Glomerular endothelial cell (primary cell): ENCODE data around the gene P4HTM. TPM values are rescaled to one million over a fixed set of nuclear protein-coding genes. Genes with fewer than 3 reads are reported as not detected.
"Not testable (repeated sequence)": the region's sequence is repeated elsewhere in the genome, so short reads cannot be mapped to it uniquely, and the experiment has no call there.

Source experiments
- DNase-seq: peaks from one replicate; pipeline ENCODE4 v3.0.0-alpha.2; 2011; ENCODE audit warnings: low read depth, low spot score; ENCODE audit errors: extremely low read depth
- total RNA-seq: library from RNA; depleted of rRNA; stranded (reverse); fragments of >200 nt; gene quantifications from 2 replicates; pipeline ENCODE4 v1.2.3, GENCODE V29; 2015

P4HTM gene
- total RNA-seq, 1 donor from 2014 or later = 42.2 TPM

- peak; percentile 85 for DNase-seq
These were observed 17.2 kb downstream of the P4HTM start, which contains the start of gene WDR6 for GRCh38 chr3:49007068-49007770. WDR6 (plus strand) TSS chr3:49007391; CDS start chr3:49007432, 41 bp downstream.

- DNase-seq = no peak
These were observed 17.9 kb downstream of the P4HTM start for GRCh38 chr3:49007771-49008528.

- not testable (repeated sequence) for DNase-seq
These were observed 18.6 kb downstream of the P4HTM start for GRCh38 chr3:49008627-49009026.

- DNase-seq = no peak
These were observed 19.4 kb downstream of the P4HTM start for GRCh38 chr3:49009396-49009795.

- no peak for DNase-seq
These were observed 22.5 kb downstream of the P4HTM start for GRCh38 chr3:49012441-49013017.

- no peak for DNase-seq
These were observed 23.2 kb downstream of the P4HTM start for GRCh38 chr3:49013113-49013737.

- no peak for DNase-seq
These were observed 24.0 kb downstream of the P4HTM start for GRCh38 chr3:49013738-49014660.

GRCh38 chr3:49015072-49015471 lies 25.0 kb downstream of the P4HTM start:
- no peak for DNase-seq

GRCh38 chr3:49015765-49016164 lies 25.7 kb downstream of the P4HTM start:
- DNase-seq = no peak

GRCh38 chr3:49016414-49017228 lies 26.6 kb downstream of the P4HTM start:
- no peak for DNase-seq

GRCh38 chr3:49017229-49017970 lies 27.4 kb downstream of the P4HTM start:
- no peak for DNase-seq

- DNase-seq = no peak
These were observed 28.1 kb downstream of the P4HTM start, which contains the start of gene DALRD3 for GRCh38 chr3:49017971-49018706. DALRD3 (minus strand) TSS chr3:49018580; CDS start chr3:49018564, 16 bp downstream.

GRCh38 chr3:49018707-49019006 lies 28.6 kb downstream of the P4HTM start:
- DNase-seq = no peak

GRCh38 chr3:49019941-49020329 lies 29.9 kb downstream of the P4HTM start:
- no peak for DNase-seq

- no peak for DNase-seq
These were observed 30.5 kb downstream of the P4HTM start for GRCh38 chr3:49020330-49021212.

- peak; percentile 83 for DNase-seq
These were observed 31.3 kb downstream of the P4HTM start for GRCh38 chr3:49021213-49021812.
